Astrocyte (in vitro differentiated cells and primary cell): ENCODE results near the gene COA1.

Experiments
- EZH2 ChIP-seq: IDR thresholded peaks from 2 replicates; pipeline ENCODE4 v1.6.1; 2012; ENCODE audit warnings: mild to moderate bottlenecking, low read length, inconsistent platforms; ENCODE audit not compliant: insufficient read depth
- TF ChIP-seq, protein P1 (sequence below): IDR thresholded peaks from 2 replicates; pipeline ENCODE4 v1.5.1; 2011; ENCODE audit warnings: low read depth, mild to moderate bottlenecking, inconsistent platforms, low read length, moderate library complexity; ENCODE audit not compliant: insufficient read depth

DNA sequence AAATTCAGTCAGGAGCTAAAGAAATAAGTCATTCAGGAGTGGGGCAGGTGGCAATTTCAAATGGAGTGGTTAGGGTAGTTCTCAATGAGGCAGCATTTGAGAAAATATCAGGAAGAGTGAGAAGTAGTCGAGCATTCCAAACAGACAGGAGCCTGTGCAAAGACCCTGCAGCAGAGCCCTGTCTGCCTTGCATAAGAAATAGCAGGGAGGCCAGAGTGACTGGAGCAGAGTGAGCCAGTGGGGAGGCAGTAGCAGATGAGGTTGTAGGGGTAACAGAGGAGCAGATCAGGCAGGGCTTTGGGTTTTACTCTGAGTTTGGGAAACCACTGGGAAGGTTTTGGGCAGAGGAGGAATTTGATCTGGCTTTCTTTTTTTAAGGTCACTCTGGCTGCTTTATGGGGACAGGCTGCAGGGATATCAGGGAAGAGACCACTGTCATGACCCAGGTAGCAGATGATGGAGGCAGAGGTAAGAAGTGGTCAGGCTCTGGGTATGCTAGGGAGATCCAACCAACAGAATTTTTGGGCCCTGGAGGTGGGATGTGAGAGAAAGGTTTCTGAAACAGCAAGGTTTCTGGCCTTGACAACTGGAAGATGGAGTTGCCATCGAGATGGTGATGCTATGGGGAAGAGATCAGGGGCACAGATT, 27.9 kb upstream of the COA1 start:
- TF ChIP-seq, protein P1, sequence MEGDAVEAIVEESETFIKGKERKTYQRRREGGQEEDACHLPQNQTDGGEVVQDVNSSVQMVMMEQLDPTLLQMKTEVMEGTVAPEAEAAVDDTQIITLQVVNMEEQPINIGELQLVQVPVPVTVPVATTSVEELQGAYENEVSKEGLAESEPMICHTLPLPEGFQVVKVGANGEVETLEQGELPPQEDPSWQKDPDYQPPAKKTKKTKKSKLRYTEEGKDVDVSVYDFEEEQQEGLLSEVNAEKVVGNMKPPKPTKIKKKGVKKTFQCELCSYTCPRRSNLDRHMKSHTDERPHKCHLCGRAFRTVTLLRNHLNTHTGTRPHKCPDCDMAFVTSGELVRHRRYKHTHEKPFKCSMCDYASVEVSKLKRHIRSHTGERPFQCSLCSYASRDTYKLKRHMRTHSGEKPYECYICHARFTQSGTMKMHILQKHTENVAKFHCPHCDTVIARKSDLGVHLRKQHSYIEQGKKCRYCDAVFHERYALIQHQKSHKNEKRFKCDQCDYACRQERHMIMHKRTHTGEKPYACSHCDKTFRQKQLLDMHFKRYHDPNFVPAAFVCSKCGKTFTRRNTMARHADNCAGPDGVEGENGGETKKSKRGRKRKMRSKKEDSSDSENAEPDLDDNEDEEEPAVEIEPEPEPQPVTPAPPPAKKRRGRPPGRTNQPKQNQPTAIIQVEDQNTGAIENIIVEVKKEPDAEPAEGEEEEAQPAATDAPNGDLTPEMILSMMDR = no peak
- TF ChIP-seq EZH2 = no peak
